Right atrium auricular region (tissue), 2 donors: ENCODE data around the gene WTAP. TPM values are rescaled to one million over a fixed set of nuclear protein-coding genes. Genes with fewer than 3 reads are reported as not detected.

ENCODE experiments used
- DNase-seq: peaks from one replicate; pipeline ENCODE4 v3.0.0-alpha.2; 2019; ENCODE audit warnings: low spot score
- H3K27ac ChIP-seq, 2 donors: fragments of 200-600 bp; sonication (generic); 1 replicate in 1 of 2; 2 replicates in 1 of 2; pipeline ENCODE4 v1.5.1; 2016 to 2019
- H3K27me3 ChIP-seq, 2 donors: fragments of 200-600 bp; sonication (generic); one replicate each; pipeline versions ENCODE4 v1.5.1 to v1.6.0; 2017 to 2019
- H3K36me3 ChIP-seq: fragments of 200-600 bp; sonication (generic); one replicate; pipeline ENCODE4 v1.5.1; 2016
- H3K4me1 ChIP-seq, 2 donors: fragments of 200-600 bp; sonication (generic); one replicate each; pipeline versions ENCODE4 v1.5.1 to v1.6.0; 2017 to 2019
- H3K4me3 ChIP-seq, 2 donors: fragments of 200-600 bp; sonication (generic); 1 replicate in 1 of 2; 2 replicates in 1 of 2; pipeline ENCODE4 v1.5.1; 2017 to 2019; ENCODE audit warnings: mild to moderate bottlenecking in 1 of 2, moderate library complexity in 1 of 2
- H3K9me3 ChIP-seq, 2 donors: fragments of 200-600 bp; sonication (generic); one replicate each; pipeline ENCODE4 v1.5.1; 2019
- CTCF ChIP-seq, 2 donors: fragments of 200-600 bp; sonication (generic); IDR thresholded peaks; one replicate each; pipeline ENCODE4 v1.5.1; 2019; ENCODE audit warnings: antibody characterized with exemption in 2 of 2
- total RNA-seq, 2 donors: library from RNA; depleted of rRNA; stranded (reverse); fragments of >200 nt; gene quantifications; one replicate each; pipeline ENCODE4 v1.1.0, GENCODE V29; 2016

Gene WTAP
- total RNA-seq, 2 donors from 2014 or later = 43.4 to 45.3 TPM

- peak overlapping the region; percentile 98 to 99 for H3K27ac ChIP-seq
- no peak for DNase-seq
- no peaks in the 10 kb centered on the region for H3K27me3 ChIP-seq
- no peaks in the 10 kb centered on the region for H3K9me3 ChIP-seq
- peaks cover 0 to 18% of the 10 kb centered on the region in 2 donors for H3K4me1 ChIP-seq
- no peak for TF ChIP-seq CTCF (IDR thresholded peaks at IDR 0.05)
- H3K4me3 ChIP-seq = peak overlapping the region; percentile 81 to 97
- peaks cover 3% of the 10 kb centered on the region for H3K36me3 ChIP-seq
Observed at GRCh38 chr6:159761129-159761872, 34.0 kb downstream of the WTAP start.

GRCh38 chr6:159761873-159762680, 34.8 kb downstream of the WTAP start, which contains the start of gene ACAT2:
Gene ACAT2, plus strand, starts transcription at chr6:159762045. Its CDS starts 43 bp downstream, at chr6:159762088.
- H3K36me3 ChIP-seq = peaks cover 3% of the 10 kb centered on the region
- H3K4me3 ChIP-seq = peak within 1 kb of the TSS; percentile 81 to 97
- peaks cover 0 to 18% of the 10 kb centered on the region in 2 donors for H3K4me1 ChIP-seq
- peak within 1 kb of the TSS; percentile 98 to 99 for H3K27ac ChIP-seq
- no peaks in the 10 kb centered on the region for H3K9me3 ChIP-seq
- peak in 1 of 2 donors; percentile 14 for TF ChIP-seq CTCF (IDR thresholded peaks at IDR 0.05)
- DNase-seq = peak; percentile 98
- no peaks in the 10 kb centered on the region for H3K27me3 ChIP-seq

- no peak for TF ChIP-seq CTCF (IDR thresholded peaks at IDR 0.05)
- H3K4me1 ChIP-seq = peaks cover 0 to 18% of the 10 kb centered on the region in 2 donors
- no peaks in the 10 kb centered on the region for H3K36me3 ChIP-seq
- H3K9me3 ChIP-seq = no peaks in the 10 kb centered on the region
- DNase-seq = no peak
- H3K27me3 ChIP-seq = no peaks in the 10 kb centered on the region
- peak overlapping the region; percentile 81 to 97 for H3K4me3 ChIP-seq
- H3K27ac ChIP-seq = peak overlapping the region; percentile 98 to 99
Observed at GRCh38 chr6:159762681-159763293, 35.5 kb downstream of the WTAP start.

GRCh38 chr6:159766906-159767305, 39.6 kb downstream of the WTAP start:
- Histone ChIP-seq H3K4me1 (peaks cover 0 to 8% of the 10 kb centered on the region in 2 donors), H3K27me3 (no peaks in the 10 kb centered on the region), H3K9me3 (no peaks in the 10 kb centered on the region), H3K4me3 (no peak overlapping the region), H3K36me3 (no peaks in the 10 kb centered on the region), H3K27ac (no peak overlapping the region)
- DNase-seq = no peak
- no peak for TF ChIP-seq CTCF (IDR thresholded peaks at IDR 0.05)

- Histone ChIP-seq H3K4me1 (no peaks in the 10 kb centered on the region), H3K27me3 (no peaks in the 10 kb centered on the region), H3K4me3 (no peak overlapping the region), H3K9me3 (no peaks in the 10 kb centered on the region), H3K36me3 (no peaks in the 10 kb centered on the region), H3K27ac (no peak overlapping the region)
- DNase-seq = no peak
- TF ChIP-seq CTCF (IDR thresholded peaks at IDR 0.05) = no peak
Observed at GRCh38 chr6:159769470-159769869, 42.2 kb downstream of the WTAP start.
